Glutamatergic neuron (in vitro differentiated cells): ENCODE data around the gene OOSP3. TPM values are rescaled to one million over a fixed set of nuclear protein-coding genes. Genes with fewer than 3 reads are reported as not detected.

ENCODE experiments used
- DNase-seq: peaks from one replicate; pipeline ENCODE4 v3.0.0; 2022
- H3K27ac Mint-ChIP-seq: one replicate; pipeline ENCODE4 v1.8.0; 2020; ENCODE audit warnings: mild to moderate bottlenecking, mixed read lengths, inconsistent platforms; ENCODE audit not compliant: unreplicated experiment
- H3K27me3 Mint-ChIP-seq: one replicate; pipeline ENCODE4 v1.8.0; 2020; ENCODE audit warnings: mild to moderate bottlenecking, moderate library complexity, mixed read lengths, inconsistent platforms; ENCODE audit not compliant: unreplicated experiment
- H3K36me3 Mint-ChIP-seq: one replicate; pipeline ENCODE4 v1.8.0; 2020; ENCODE audit warnings: mild to moderate bottlenecking, mixed read lengths, inconsistent platforms; ENCODE audit not compliant: unreplicated experiment
- H3K4me1 Mint-ChIP-seq: one replicate; pipeline ENCODE4 v1.8.0; 2020; ENCODE audit warnings: mild to moderate bottlenecking, low read depth, mixed read lengths, inconsistent platforms; ENCODE audit not compliant: unreplicated experiment
- H3K4me3 Mint-ChIP-seq: one replicate; pipeline ENCODE4 v1.8.0; 2020; ENCODE audit warnings: mild to moderate bottlenecking, mixed read lengths, inconsistent platforms; ENCODE audit not compliant: unreplicated experiment
- H3K9me3 Mint-ChIP-seq: one replicate; pipeline ENCODE4 v1.8.0; 2020; ENCODE audit warnings: mild to moderate bottlenecking, moderate library complexity, mixed read lengths, inconsistent platforms; ENCODE audit not compliant: unreplicated experiment
- CTCF ChIP-seq: fragments of 200-600 bp; sonication (generic); IDR thresholded peaks from one replicate; pipeline ENCODE4 v1.5.0; 2021; ENCODE audit not compliant: partially characterized antibody, unreplicated experiment
- total RNA-seq: library from RNA; stranded (reverse); fragmentation: NEBNext Ultra II Directional; extraction: Animal tissue kit (Norgen Biotek cat#: 25700); gene quantifications from one replicate; pipeline ENCODE4 v1.2.1, GENCODE V29; 2021; ENCODE audit not compliant: unreplicated experiment

Gene OOSP3
- total RNA-seq, 1 donor from 2014 or later = not detected

GRCh38 chr11:59891781-59892181, 13.2 kb downstream of the OOSP3 start:
- no peak for DNase-seq
- Mint-ChIP-seq H3K9me3 (peaks cover 10% of the 10 kb centered on the region), H3K4me1 (peaks cover 6% of the 10 kb centered on the region), H3K27me3 (no peaks in the 10 kb centered on the region), H3K36me3 (peaks cover 25% of the 10 kb centered on the region), H3K27ac (no peak overlapping the region), H3K4me3 (peak overlapping the region; percentile 33)
- no peak for TF ChIP-seq CTCF

DNA sequence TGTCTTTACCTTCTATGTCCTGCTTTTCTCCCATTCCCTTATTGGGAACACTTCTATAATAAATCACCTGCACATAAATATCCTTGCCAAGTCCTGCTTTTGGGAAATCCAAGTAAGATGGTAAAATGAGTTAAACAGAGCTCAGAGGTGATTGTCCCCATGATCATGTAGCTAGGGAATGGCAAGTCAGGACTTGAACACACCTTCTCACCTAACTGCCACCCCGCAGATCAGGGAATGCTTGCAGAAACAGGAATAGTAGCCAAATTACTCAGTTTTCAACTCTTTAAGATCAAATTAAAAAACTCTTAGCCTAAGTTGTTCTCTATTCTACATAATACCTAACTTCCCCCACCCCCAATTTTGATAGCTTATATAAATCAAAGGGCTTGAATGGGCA, 16.0 kb downstream of the OOSP3 start:
- Mint-ChIP-seq H3K4me3 (no peak overlapping the region), H3K27me3 (no peaks in the 10 kb centered on the region), H3K36me3 (peaks cover 10% of the 10 kb centered on the region), H3K9me3 (peaks cover 2% of the 10 kb centered on the region), H3K4me1 (peaks cover 6% of the 10 kb centered on the region), H3K27ac (no peak overlapping the region)
- no peak for DNase-seq
- TF ChIP-seq CTCF = no peak

GRCh38 chr11:59898046-59898445, 19.5 kb downstream of the OOSP3 start:
- no peak for TF ChIP-seq CTCF
- H3K36me3 Mint-ChIP-seq = no peaks in the 10 kb centered on the region
- H3K27ac Mint-ChIP-seq = no peak overlapping the region
- H3K27me3 Mint-ChIP-seq = no peaks in the 10 kb centered on the region
- no peak overlapping the region for H3K4me3 Mint-ChIP-seq
- no peaks in the 10 kb centered on the region for H3K4me1 Mint-ChIP-seq
- DNase-seq = no peak
- no peaks in the 10 kb centered on the region for H3K9me3 Mint-ChIP-seq

DNA sequence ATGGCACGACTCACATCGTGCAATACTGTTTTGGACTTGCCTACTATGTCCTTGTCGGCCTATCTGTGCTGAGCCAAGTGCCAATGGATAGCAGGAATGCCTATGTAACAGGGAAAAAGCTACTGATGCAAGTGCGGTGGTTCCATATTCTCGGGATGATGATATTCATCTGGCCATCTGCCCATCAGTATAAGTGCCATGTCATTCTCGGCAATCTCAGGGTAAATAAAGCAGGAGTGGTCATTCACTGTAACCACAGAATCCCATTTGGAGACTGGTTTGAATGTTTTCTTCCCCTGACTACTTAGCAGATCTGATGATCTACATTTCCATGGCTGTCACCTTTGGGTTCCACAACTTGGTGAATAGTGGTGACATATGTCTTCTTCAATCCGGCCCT, 20.1 kb downstream of the OOSP3 start:
- Mint-ChIP-seq H3K9me3 (peaks cover under 1% of the 10 kb centered on the region), H3K27ac (no peak overlapping the region), H3K4me1 (no peaks in the 10 kb centered on the region), H3K27me3 (no peaks in the 10 kb centered on the region), H3K36me3 (no peaks in the 10 kb centered on the region), H3K4me3 (no peak overlapping the region)
- TF ChIP-seq CTCF = no peak
- DNase-seq = no peak

DNA sequence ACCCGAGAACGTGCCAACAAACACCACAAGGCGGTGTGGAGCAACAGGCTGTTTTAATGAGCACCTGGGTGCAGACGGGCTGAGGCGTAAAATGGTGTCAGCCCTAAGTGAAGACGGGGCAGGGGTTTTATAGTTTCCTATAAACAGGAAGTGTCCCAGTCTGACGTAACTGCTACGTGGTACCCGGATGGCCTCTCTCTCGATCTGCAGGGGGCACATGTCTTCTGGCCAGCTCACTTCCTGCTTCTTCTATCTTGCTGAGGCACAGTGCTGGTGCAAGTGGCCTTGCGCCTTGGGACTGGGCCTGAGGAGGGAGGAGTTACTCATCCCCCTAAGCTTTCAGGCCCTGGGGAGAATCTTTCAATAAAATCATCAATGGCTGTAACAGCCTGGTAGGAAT, 20.9 kb downstream of the OOSP3 start:
- DNase-seq = no peak
- H3K4me3 Mint-ChIP-seq = no peak overlapping the region
- TF ChIP-seq CTCF = no peak
- H3K9me3 Mint-ChIP-seq = peaks cover 1% of the 10 kb centered on the region
- H3K4me1 Mint-ChIP-seq = no peaks in the 10 kb centered on the region
- H3K36me3 Mint-ChIP-seq = no peaks in the 10 kb centered on the region
- H3K27ac Mint-ChIP-seq = no peak overlapping the region
- H3K27me3 Mint-ChIP-seq = no peaks in the 10 kb centered on the region
